Naive thymus-derived CD8-positive, alpha-beta T cell (primary cell): ENCODE data around the gene AQP12A. TPM values are rescaled to one million over a fixed set of nuclear protein-coding genes. Genes with fewer than 3 reads are reported as not detected.

Experiments used
- ATAC-seq, 2 donors: fragments of 150-1000 bp; cut with Tn5 transposase in 1 of 2; sonication (Bioruptor Pico), chemical (Tn5 transposase) in 1 of 2; 1 replicate in 1 of 2; 2 replicates in 1 of 2; pipeline ENCODE4 v1.10.0; 2021; ENCODE audit warnings: mild to moderate bottlenecking in 2 of 2, moderate library complexity in 2 of 2
- POLR2A ChIA-PET: fragments of 350-600 bp; sonication (Branson Sonifier 250); formaldehyde crosslinking; loops from one replicate; lab custom pipeline; 2021; ENCODE audit warnings: antibody characterized with exemption; lab: Charles Lee
- DNase-seq, 10 donors: peaks; one replicate each; pipeline versions ENCODE4 v3.0.0 to v3.0.0-alpha.2; 2020 to 2022
- H3K27ac Mint-ChIP-seq, 10 donors: one replicate each; pipeline ENCODE4 v1.8.0; 2020 to 2022; ENCODE audit warnings: mild to moderate bottlenecking in 10 of 10, mixed read lengths in 10 of 10, moderate library complexity in 4 of 10, inconsistent platforms in 1 of 10
- H3K27me3 Mint-ChIP-seq, 5 donors: one replicate each; pipeline ENCODE4 v1.8.0; 2021 to 2022; ENCODE audit warnings: mixed read lengths in 5 of 5
- H3K36me3 Mint-ChIP-seq, 3 donors: one replicate each; pipeline ENCODE4 v1.8.0; 2020 to 2022; ENCODE audit warnings: mixed read lengths in 3 of 3, mild to moderate bottlenecking in 2 of 3, inconsistent platforms in 1 of 3
- H3K4me1 Mint-ChIP-seq, 4 donors: one replicate each; pipeline ENCODE4 v1.8.0; 2021 to 2022; ENCODE audit warnings: mixed read lengths in 4 of 4
- H3K4me3 Mint-ChIP-seq, 10 donors: one replicate each; pipeline ENCODE4 v1.8.0; 2020 to 2022; ENCODE audit warnings: mild to moderate bottlenecking in 10 of 10, mixed read lengths in 10 of 10, moderate library complexity in 6 of 10, inconsistent platforms in 1 of 10
- H3K9me3 Mint-ChIP-seq, 9 donors: one replicate each; pipeline ENCODE4 v1.8.0; 2020 to 2022; ENCODE audit warnings: mixed read lengths in 9 of 9, mild to moderate bottlenecking in 3 of 9, inconsistent platforms in 1 of 9, moderate library complexity in 1 of 9
- polyA plus RNA-seq, 3 donors: library from polyadenylated mRNA; unstranded; fragments of 300-500 nt; fragmentation: Illumina TruSeq; gene quantifications; one replicate each; pipeline ENCODE4 v1.2.3, GENCODE V29; 2021
- total RNA-seq, 8 experiments: library from RNA in 2 of 8; stranded (reverse) in 2 of 8; gene quantifications; one replicate each; pipeline ENCODE4 v1.2.3 and lab custom pipeline; 2021 to 2026

AQP12A gene
- total and polyA plus RNA-seq, 5 experiments from 2014 or later: not detected

DNA sequence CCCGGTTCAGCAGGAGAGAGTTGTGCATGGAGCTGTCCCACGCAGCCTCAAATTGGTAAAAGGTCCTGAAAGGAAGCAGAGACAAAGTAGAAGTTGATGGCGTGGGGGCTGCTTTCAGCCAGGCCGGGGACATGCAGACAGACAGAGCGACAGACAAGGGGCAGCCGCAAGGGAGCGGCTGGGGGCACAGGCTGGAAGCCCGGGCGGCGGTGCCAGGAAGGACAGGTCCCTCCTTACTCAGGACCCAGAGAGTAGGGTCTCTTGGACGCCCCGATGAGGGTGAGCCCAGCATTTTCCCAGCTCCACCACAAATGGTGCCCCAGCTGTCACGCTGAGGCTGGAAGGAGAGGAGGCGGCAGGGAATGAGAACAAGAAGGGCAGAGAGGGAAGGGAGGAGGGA, 35.2 kb downstream of the AQP12A start:
- POLR2A ChIA-PET: no interaction called here
- Mint-ChIP-seq H3K36me3 (no peaks in the 10 kb centered on the region), H3K27me3 (peaks cover 0 to 6% (median 0%) of the 10 kb centered on the region in 5 donors), H3K27ac (peak overlapping the region in 1 of 10 donors; percentile 38), H3K9me3 (no peaks in the 10 kb centered on the region), H3K4me3 (no peak overlapping the region), H3K4me1 (no peaks in the 10 kb centered on the region)
- DNase-seq: no peak
- no peak for ATAC-seq

DNA sequence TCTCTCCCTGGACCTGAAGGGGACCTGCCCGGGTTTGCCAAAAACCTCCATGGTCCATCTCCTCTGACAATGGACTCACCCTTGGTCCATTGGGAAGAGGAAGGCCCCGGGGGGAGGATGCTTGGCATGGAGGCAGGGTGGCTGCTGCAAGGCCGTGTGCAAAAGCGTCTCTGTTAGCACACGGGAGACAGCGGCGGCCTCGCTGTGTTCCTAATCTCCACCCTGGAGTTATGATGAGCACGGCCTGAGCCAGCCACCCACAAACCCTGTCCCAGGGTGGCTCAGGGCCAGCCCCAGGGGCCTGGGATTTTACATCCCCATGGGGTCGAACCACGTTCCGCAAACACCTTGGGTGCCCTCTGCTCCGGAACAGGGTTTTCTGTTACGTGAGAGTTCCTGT, 35.8 kb downstream of the AQP12A start:
- Mint-ChIP-seq H3K4me3 (no peak overlapping the region), H3K27me3 (peaks cover 0 to 6% (median 0%) of the 10 kb centered on the region in 5 donors), H3K27ac (no peak overlapping the region), H3K36me3 (no peaks in the 10 kb centered on the region), H3K9me3 (no peaks in the 10 kb centered on the region), H3K4me1 (no peaks in the 10 kb centered on the region)
- POLR2A ChIA-PET: no interaction called here
- ATAC-seq (no peak), DNase-seq (no peak)

DNA sequence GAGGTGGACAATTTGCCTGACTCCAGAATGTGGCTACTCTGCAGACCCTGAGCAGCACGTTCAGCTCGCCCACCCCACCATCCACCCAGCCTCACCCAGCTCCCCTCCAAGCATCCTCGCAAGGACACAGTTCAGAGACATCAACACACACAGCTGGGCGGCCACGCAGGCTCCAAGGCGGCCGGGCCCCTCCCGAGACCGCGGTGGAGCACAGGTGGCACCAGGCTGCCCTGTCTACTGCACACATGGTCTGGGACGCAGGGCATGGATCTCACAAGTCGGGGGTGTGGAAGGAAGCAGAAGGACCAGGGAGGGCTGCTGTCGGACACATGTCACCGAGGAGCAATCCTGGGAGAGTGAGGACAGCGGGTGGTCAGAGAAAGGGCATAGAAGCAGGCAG, 36.2 kb downstream of the AQP12A start:
- H3K4me1 Mint-ChIP-seq: no peaks in the 10 kb centered on the region
- ATAC-seq (no peak), DNase-seq (no peak)
- POLR2A ChIA-PET: no interaction called here
- peaks cover 0 to 6% (median 0%) of the 10 kb centered on the region in 5 donors for H3K27me3 Mint-ChIP-seq
- no peak overlapping the region for H3K4me3 Mint-ChIP-seq
- no peak overlapping the region for H3K27ac Mint-ChIP-seq
- H3K36me3 Mint-ChIP-seq: no peaks in the 10 kb centered on the region
- no peaks in the 10 kb centered on the region for H3K9me3 Mint-ChIP-seq

DNA sequence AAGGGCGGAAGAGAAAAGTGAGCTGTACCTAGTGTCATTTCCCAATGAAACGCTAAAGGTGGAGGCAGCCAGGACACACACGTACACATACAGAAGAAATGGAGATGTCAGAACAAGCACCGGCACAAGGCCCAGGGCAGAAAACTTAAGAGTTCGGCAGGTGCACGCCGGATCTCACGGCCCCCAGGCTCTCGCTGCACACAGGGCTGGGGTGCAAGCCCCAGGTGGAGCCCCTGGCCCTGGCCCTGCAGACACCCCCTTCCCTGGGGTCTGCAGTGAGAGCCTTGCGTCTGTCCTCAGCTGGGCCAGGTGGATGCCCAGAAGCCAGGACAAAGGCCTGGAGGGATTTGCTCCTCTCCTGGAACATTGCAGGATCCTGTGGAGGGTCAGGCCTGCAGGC, 36.7 kb downstream of the AQP12A start:
- ATAC-seq: no peak
- H3K27me3 Mint-ChIP-seq: peaks cover 0 to 4% (median 0%) of the 10 kb centered on the region in 5 donors
- H3K27ac Mint-ChIP-seq: no peak overlapping the region
- H3K4me3 Mint-ChIP-seq: no peak overlapping the region
- DNase-seq: no peak
- H3K4me1 Mint-ChIP-seq: no peaks in the 10 kb centered on the region
- POLR2A ChIA-PET: no interaction called here
- no peaks in the 10 kb centered on the region for H3K9me3 Mint-ChIP-seq
- no peaks in the 10 kb centered on the region for H3K36me3 Mint-ChIP-seq

DNA sequence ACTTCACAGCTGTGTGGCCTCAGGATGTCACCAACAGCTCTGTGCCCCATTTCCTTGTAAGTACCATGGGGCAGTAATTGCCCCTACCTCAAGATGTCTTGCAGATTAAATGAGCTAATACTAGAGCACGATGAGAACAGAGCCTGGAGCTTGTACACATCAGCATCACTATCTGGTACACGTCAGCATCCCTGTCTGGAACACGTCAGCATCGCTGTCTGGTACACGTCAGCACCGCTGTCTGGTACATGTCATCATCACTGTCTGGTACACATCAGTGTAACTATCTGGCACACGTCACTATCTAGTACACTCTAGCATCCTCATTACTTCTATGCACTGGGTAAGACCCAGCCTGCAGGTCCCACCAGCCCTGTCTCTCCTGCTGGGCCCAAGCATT, 37.2 kb downstream of the AQP12A start:
- H3K27ac Mint-ChIP-seq: peak overlapping the region in 1 of 10 donors; percentile 80
- peaks cover 0 to 1% (median 0%) of the 10 kb centered on the region in 4 donors for H3K4me1 Mint-ChIP-seq
- H3K9me3 Mint-ChIP-seq: no peaks in the 10 kb centered on the region
- POLR2A ChIA-PET: no interaction called here
- DNase-seq: no peak
- no peaks in the 10 kb centered on the region for H3K36me3 Mint-ChIP-seq
- peaks cover 0 to 4% (median 0%) of the 10 kb centered on the region in 5 donors for H3K27me3 Mint-ChIP-seq
- ATAC-seq: no peak
- H3K4me3 Mint-ChIP-seq: no peak overlapping the region

DNA sequence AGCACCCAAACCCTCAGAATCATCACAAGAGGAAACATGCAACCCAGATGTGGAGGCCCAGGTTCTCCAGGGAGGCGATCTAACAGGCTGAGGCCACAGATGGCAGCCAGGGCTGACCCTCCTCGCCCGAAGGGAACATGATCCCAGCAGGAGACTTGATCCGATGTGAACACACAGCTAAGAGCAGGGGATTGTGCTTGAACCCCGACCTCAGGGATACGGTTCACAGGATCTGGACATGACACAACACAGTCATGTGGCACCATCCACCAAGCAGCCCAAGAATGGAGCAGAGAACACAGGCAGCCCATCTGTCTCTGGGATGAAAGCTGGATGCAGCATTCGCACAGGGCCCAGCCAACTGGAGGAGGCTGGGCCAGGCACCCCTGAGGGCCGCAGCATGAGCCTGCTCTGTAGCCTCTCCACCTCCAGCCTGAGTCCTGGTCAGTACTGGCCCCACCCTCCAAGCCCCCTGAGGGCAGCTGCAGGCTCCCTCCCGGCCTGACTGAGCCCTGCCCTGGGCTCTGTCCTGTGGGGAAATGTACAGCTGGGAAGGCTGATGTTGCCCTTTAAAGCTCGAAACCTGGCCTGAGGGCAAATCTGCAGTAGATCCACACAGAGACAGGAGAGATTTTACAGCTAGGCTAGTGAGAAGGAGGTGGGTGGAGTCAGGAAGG, 39.0 kb downstream of the AQP12A start:
- Mint-ChIP-seq H3K4me1 (peaks cover 0 to 1% (median 0%) of the 10 kb centered on the region in 4 donors), H3K9me3 (no peaks in the 10 kb centered on the region), H3K4me3 (no peak overlapping the region), H3K27me3 (peaks cover 0 to 4% (median 0%) of the 10 kb centered on the region in 5 donors), H3K27ac (no peak overlapping the region), H3K36me3 (no peaks in the 10 kb centered on the region)
- POLR2A ChIA-PET: no interaction called here
- DNase-seq (no peak), ATAC-seq (no peak)

DNA sequence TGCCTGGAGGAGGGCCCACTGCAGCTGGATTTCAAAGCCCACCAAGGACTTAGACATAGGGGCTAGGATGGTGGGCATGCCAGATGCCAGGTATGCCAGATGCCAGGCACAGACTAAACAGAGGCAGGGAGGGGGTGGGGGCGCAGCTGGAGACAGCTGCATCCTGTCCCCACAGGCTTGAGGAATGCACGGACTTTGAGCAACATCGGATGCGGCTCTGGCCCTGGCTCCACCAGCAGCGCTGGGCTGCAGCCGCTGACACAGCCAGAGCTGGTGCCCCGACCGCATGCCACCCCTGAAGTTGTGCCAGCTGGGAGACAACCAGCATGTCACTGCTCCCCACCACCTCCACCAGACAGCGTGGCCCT, 39.5 kb downstream of the AQP12A start:
- no peak overlapping the region for H3K4me3 Mint-ChIP-seq
- H3K27me3 Mint-ChIP-seq: peaks cover 0 to 4% (median 0%) of the 10 kb centered on the region in 5 donors
- no peaks in the 10 kb centered on the region for H3K36me3 Mint-ChIP-seq
- POLR2A ChIA-PET: no interaction called here
- no peak for ATAC-seq
- no peak for DNase-seq
- H3K27ac Mint-ChIP-seq: no peak overlapping the region
- H3K4me1 Mint-ChIP-seq: peaks cover 0 to 1% (median 0%) of the 10 kb centered on the region in 4 donors
- H3K9me3 Mint-ChIP-seq: no peaks in the 10 kb centered on the region

DNA sequence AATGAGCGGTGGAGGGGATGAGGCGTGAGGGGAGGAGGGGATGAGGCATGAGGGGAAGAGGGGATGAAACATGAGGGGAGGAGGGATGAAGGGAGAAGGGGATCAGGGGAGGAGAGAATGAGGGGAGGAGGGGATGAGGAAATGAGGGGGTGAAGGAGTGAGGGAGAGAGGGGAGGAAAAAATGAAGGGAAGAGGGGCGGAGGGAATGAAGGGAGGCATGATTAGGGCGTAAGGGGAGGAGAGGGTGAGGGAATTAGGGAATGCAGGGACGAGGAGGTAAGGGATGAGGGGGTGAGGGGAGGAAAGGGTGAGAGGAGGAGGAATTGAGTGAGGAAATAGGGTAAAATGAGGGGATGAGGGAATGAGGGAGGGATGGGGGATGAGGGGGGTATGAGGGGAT, 40.5 kb downstream of the AQP12A start:
- POLR2A ChIA-PET: no interaction called here
- H3K27ac Mint-ChIP-seq: no peak overlapping the region
- no peak overlapping the region for H3K4me3 Mint-ChIP-seq
- H3K27me3 Mint-ChIP-seq: peaks cover 0 to 4% (median 0%) of the 10 kb centered on the region in 5 donors
- DNase-seq (no peak), ATAC-seq (no peak)
- no peaks in the 10 kb centered on the region for H3K9me3 Mint-ChIP-seq
- H3K4me1 Mint-ChIP-seq: peaks cover 0 to 1% (median 0%) of the 10 kb centered on the region in 4 donors
- no peaks in the 10 kb centered on the region for H3K36me3 Mint-ChIP-seq

DNA sequence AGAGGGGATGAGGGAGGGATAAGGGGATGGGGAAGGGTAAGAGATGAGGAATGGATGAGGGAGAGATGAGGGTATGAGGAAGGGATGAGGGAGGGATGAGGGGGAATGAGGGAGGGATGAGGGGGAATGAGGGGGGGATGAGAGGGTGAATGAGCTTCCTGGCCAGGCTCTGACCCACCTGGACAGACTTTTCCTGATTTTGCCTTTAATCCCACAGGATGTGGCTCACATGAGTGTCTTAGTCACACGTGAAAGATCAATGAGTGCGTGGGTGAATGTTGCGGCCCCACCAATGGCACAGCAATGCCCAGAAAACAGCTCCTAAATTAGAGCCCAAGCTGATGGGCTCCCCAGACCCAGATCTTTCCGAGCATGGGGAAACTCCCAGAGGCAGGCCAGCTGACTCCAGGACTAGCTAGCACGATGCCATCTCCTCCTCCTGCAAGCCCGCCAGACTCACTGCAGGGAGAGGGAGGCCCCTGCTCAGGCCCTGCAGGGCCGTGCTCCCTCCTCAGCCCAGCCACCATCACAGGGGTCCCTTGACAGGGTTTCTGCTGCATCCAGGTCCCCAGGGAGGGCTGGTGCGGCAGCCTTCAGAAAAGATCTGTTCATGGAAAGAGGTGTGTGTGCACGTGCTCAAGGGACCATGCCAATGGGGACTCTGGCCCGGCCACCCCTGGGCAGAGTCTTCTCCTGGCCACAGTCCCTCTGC, 41.4 kb downstream of the AQP12A start:
- H3K36me3 Mint-ChIP-seq: no peaks in the 10 kb centered on the region
- peak overlapping the region in 2 of 10 donors; percentile 45 to 48 for H3K27ac Mint-ChIP-seq
- DNase-seq: no peak
- POLR2A ChIA-PET: no interaction called here
- H3K4me1 Mint-ChIP-seq: peaks cover 0 to 1% (median 0%) of the 10 kb centered on the region in 4 donors
- no peak overlapping the region for H3K4me3 Mint-ChIP-seq
- no peaks in the 10 kb centered on the region for H3K9me3 Mint-ChIP-seq
- ATAC-seq: no peak
- peaks cover 0 to 4% (median 0%) of the 10 kb centered on the region in 5 donors for H3K27me3 Mint-ChIP-seq

DNA sequence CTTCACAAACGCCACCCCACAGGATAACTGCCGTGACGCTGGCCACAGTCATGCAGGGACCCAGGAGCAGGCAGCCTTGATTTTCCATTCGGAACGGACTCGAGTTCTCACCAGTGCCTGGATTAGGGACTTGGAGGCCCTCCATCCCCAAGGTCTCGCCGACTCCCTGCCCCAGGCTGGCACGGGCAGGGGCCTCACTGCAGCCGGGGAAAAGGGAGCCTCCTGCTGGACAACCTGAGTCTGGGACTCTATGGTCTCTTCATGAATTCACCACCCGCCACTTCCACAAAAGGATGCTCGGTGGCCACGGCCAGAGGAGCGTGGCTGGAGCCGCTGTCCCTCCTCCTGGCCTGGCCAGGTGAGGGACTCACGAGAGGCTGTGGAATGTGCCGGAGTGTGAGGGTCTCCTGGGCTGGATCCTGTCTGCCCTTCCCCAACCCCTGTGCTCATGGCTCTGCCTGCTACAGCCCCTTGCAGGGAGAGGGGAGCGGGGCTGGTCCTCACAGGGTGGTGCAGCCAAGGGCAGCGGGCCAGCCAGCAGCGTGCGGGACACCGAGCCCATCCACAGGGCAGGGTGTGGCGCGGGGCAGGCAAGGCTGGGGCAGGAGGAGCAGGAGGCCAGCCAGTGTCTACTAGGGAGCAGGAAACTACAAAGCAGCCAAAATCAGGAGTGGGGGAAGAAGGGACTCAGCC, 42.3 kb downstream of the AQP12A start:
- POLR2A ChIA-PET: no interaction called here
- H3K27me3 Mint-ChIP-seq: peaks cover 0 to 4% (median 0%) of the 10 kb centered on the region in 5 donors
- ATAC-seq: peak; percentile 51 to 59

DNA sequence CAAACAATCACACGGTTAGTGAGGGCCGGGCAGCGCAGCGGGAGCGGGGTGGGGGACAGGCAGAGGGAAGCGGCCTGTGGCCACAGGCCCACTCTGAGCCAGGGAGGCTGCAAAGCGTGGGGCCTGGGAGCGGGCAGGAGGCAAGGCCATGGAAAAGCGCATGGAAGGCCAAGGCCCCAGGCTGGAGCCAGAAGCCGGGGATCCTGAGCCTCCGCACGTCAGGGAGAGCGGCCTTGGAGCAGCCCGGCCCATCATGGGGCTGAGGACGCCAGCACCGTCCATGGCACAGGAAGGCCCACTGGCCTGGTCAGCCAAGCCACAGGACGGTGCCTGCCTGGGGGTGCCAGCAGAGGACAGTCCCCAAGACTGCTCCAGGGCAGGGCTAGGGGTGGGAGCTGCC, 43.1 kb downstream of the AQP12A start:
- no peak for ATAC-seq
- no peak for DNase-seq
- Mint-ChIP-seq H3K4me3 (no peak overlapping the region), H3K4me1 (peaks cover 4 to 9% (median 7%) of the 10 kb centered on the region in 4 donors), H3K27me3 (peaks cover 0 to 4% (median 0%) of the 10 kb centered on the region in 5 donors), H3K9me3 (no peaks in the 10 kb centered on the region), H3K27ac (no peak overlapping the region), H3K36me3 (no peaks in the 10 kb centered on the region)
- POLR2A ChIA-PET: no interaction called here

More for the DNA sequence above, 42.3 kb downstream of the AQP12A start:
- Mint-ChIP-seq H3K36me3 (no peaks in the 10 kb centered on the region), H3K4me1 (peaks cover 0 to 2% (median under 1%) of the 10 kb centered on the region in 4 donors), H3K4me3 (no peak overlapping the region), H3K9me3 (no peaks in the 10 kb centered on the region), H3K27ac (peak overlapping the region in 1 of 10 donors; percentile 7)
- DNase-seq: peak in 6 of 10 donors; percentile 10 to 32 (median 15)

DNA sequence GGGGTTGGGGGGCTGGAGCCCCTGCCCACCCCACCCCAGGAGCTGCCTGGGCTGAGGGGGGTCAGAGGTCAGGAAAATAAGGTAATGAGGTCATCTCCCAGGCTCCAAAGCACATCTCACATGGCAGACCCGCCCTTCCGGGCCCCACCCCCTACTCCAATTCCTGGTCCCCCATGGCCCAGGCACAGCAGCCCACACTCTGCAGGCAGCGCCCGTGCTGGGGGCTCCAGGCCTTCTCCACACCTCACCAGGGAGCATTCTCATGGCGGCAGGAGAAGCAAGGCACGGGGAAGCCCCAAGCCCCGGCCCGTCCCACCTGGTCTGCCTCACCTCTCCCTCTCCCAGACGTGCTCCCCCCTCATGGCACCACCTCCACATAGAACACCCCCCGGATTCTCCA, 43.8 kb downstream of the AQP12A start:
- ATAC-seq (no peak), DNase-seq (no peak)
- H3K4me3 Mint-ChIP-seq: no peak overlapping the region
- H3K36me3 Mint-ChIP-seq: no peaks in the 10 kb centered on the region
- peak overlapping the region in 1 of 10 donors; percentile 15 for H3K27ac Mint-ChIP-seq
- no peaks in the 10 kb centered on the region for H3K9me3 Mint-ChIP-seq
- no peaks in the 10 kb centered on the region for H3K27me3 Mint-ChIP-seq
- POLR2A ChIA-PET: no interaction called here
- H3K4me1 Mint-ChIP-seq: peaks cover 5 to 16% (median 7%) of the 10 kb centered on the region in 4 donors
